HepG2 (cell line): ENCODE data around the gene SEMA4C. TPM values are rescaled to one million over a fixed set of nuclear protein-coding genes. Genes with fewer than 3 reads are reported as not detected.

ENCODE experiments used
- ATAC-seq: fragments of 200-7000 bp; cut with Tn5 transposase; 3 replicates; pipeline ENCODE4 v1.9.1; 2020; ENCODE audit warnings: mild to moderate bottlenecking, moderate library complexity
- BruUV-seq: library from RNA; stranded (reverse); fragments of 400-500 nt; replicated peaks from 2 replicates; lab custom pipeline; 2021; lab: Mats Ljungman, UMichigan
- CTCF ChIA-PET: fragments of 300-600 bp; formaldehyde crosslinking; extraction: SDS; loops from one replicate; lab custom pipeline; 2021; ENCODE audit warnings: low total read pairs, inconsistent platforms, low intra/inter-chr PET ratio; lab: Yijun Ruan, JAX
- POLR2A ChIA-PET: fragments of 350-600 bp; sonication (Branson Sonifier 250); formaldehyde crosslinking; loops from one replicate; lab custom pipeline; 2020; ENCODE audit warnings: antibody characterized with exemption, inconsistent platforms; lab: Yijun Ruan, JAX
- DNase-seq: peaks from one replicate; pipeline ENCODE4 v3.0.0-alpha.2; 2015; ENCODE audit warnings: low spot score
- FAIRE-seq: peaks from 3 replicates; lab custom pipeline; 2011; peaks lifted over from hg19 to GRCh38; lab: Jason Lieb, UNC
- H2AFZ ChIP-seq: one replicate; pipeline ENCODE4 v1.6.1; 2011; ENCODE audit warnings: low read length, inconsistent platforms
- H3K27ac ChIP-seq: fragments of 300-600 bp; 3 replicates; pipeline ENCODE4 v1.8.0; 2011; ENCODE audit warnings: mixed run types, mild to moderate bottlenecking, mixed read lengths, low read length, inconsistent platforms; ENCODE audit not compliant: insufficient read depth; ENCODE audit errors: extremely low read length
- H3K27me3 ChIP-seq, 2 experiments: fragments of 200-600 bp in 1 of 2; 2 replicates in 1 of 2; 3 replicates in 1 of 2; pipeline versions ENCODE4 v1.6.0 to v1.8.0; 2011; ENCODE audit warnings: low read length in 2 of 2, mild to moderate bottlenecking in 2 of 2, moderate library complexity in 2 of 2, inconsistent platforms in 1 of 2; ENCODE audit not compliant: insufficient read depth in 2 of 2, control insufficient read depth in 1 of 2
- H3K36me3 ChIP-seq, 2 experiments: fragments of 200-600 bp in 1 of 2; replicated peaks in 1 of 2; 2 replicates in 1 of 2; 3 replicates in 1 of 2; pipeline versions ENCODE4 v1.5.1 to v1.8.0; 2011; ENCODE audit warnings: low read length in 2 of 2, inconsistent platforms in 1 of 2; ENCODE audit not compliant: insufficient read depth in 2 of 2, control insufficient read depth in 1 of 2
- H3K4me1 ChIP-seq: 2 replicates; pipeline ENCODE4 v1.5.1; 2012; ENCODE audit warnings: low read length, inconsistent platforms; ENCODE audit not compliant: insufficient read depth
- H3K4me2 ChIP-seq: 2 replicates; pipeline ENCODE4 v1.6.0; 2011; ENCODE audit warnings: low read depth, low read length, inconsistent platforms
- H3K4me3 ChIP-seq, 3 experiments: fragments of 200-600 bp in 1 of 3; sonication (generic), shearing (Covaris generic) in 1 of 3; replicated peaks in 1 of 3; 2 replicates each; pipeline ENCODE4 v1.5.1; 2011 to 2016; ENCODE audit warnings: low read length in 3 of 3, inconsistent platforms in 2 of 3, low read depth in 2 of 3, mild to moderate bottlenecking in 2 of 3, control low read depth in 1 of 3, mixed read lengths in 1 of 3; ENCODE audit not compliant: insufficient read depth in 1 of 3
- H3K79me2 ChIP-seq: one replicate; pipeline ENCODE4 v1.6.1; 2011; ENCODE audit warnings: low read length, inconsistent platforms; ENCODE audit not compliant: insufficient read depth
- H3K9ac ChIP-seq: 2 replicates; pipeline ENCODE4 v1.6.0; 2011; ENCODE audit warnings: mild to moderate bottlenecking, low read depth, low read length, inconsistent platforms; ENCODE audit not compliant: insufficient read depth
- H3K9me3 ChIP-seq: 2 replicates; pipeline ENCODE4 v1.5.1; 2012; ENCODE audit warnings: mild to moderate bottlenecking, low read length
- H4K20me1 ChIP-seq: 2 replicates; pipeline ENCODE4 v1.6.0; 2011; ENCODE audit warnings: inconsistent platforms, mild to moderate bottlenecking, low read length, moderate library complexity; ENCODE audit not compliant: insufficient read depth
- EEA1 ChIP-seq: sonication (generic); formaldehyde crosslinking; IDR thresholded peaks from 2 replicates; pipeline ENCODE4 v1.5.1; 2020; ENCODE audit warnings: mild to moderate bottlenecking, missing genetic modification reagents, borderline replicate concordance
- KDM2A ChIP-seq: sonication (generic); formaldehyde crosslinking; IDR thresholded peaks from 2 replicates; pipeline ENCODE4 v1.4.0; 2020; ENCODE audit warnings: low read depth, missing genetic modification reagents, borderline replicate concordance
- MAZ ChIP-seq, 2 experiments: sonication (generic) in 1 of 2; formaldehyde crosslinking in 1 of 2; IDR thresholded peaks; 2 replicates each; pipeline versions ENCODE4 v1.5.0 to v1.6.1; 2012 to 2020; ENCODE audit warnings: low read depth in 2 of 2, mild to moderate bottlenecking in 2 of 2, borderline replicate concordance in 1 of 2, improper control_type of control experiment in 1 of 2, low read length in 1 of 2, missing genetic modification reagents in 1 of 2, moderate library complexity in 1 of 2
- MIXL1 ChIP-seq: IDR thresholded peaks from 2 replicates; pipeline ENCODE4 v1.6.1; 2016
- SUZ12 ChIP-seq: fragments of 150-350 bp; IDR thresholded peaks from 2 replicates; pipeline ENCODE4 v1.6.1; 2014; ENCODE audit warnings: low read depth, low read length
- ZMYM3 ChIP-seq: sonication (generic); formaldehyde crosslinking; IDR thresholded peaks from 2 replicates; pipeline ENCODE4 v1.5.1; 2020; ENCODE audit warnings: mild to moderate bottlenecking, missing genetic modification reagents
- ZNF121 ChIP-seq: sonication (generic); formaldehyde crosslinking; IDR thresholded peaks from 2 replicates; pipeline ENCODE4 v1.5.0; 2020; ENCODE audit warnings: mild to moderate bottlenecking, missing genetic modification reagents
- ZNF263 ChIP-seq: sonication (generic); formaldehyde crosslinking; IDR thresholded peaks from 2 replicates; pipeline ENCODE4 v1.4.0; 2020; ENCODE audit warnings: missing genetic modification reagents
- ZNF607 ChIP-seq: sonication (generic); formaldehyde crosslinking; IDR thresholded peaks from 2 replicates; pipeline ENCODE4 v1.5.1; 2020; ENCODE audit warnings: missing genetic modification reagents, mild to moderate bottlenecking, borderline replicate concordance
- ZNF7 ChIP-seq: IDR thresholded peaks from 2 replicates; pipeline ENCODE4 v1.6.1; 2016; ENCODE audit warnings: missing biosample characterization, missing genetic modification reagents
- WGBS: methylation state at CpG from one replicate; pipeline ENCODE4 v1.1.6; 2017; ENCODE audit warnings: low lambda C conversion rate; 5-methylcytosine and 5-hydroxymethylcytosine counted together
- in situ Hi-C: cut with HindIII; loops from 2 replicates; pipeline ENCODE4 v1.10.0; 2017; ENCODE audit warnings: low pct_unique_long_range_greater_than_20kb; ENCODE audit not compliant: extremely low pct_ligation_motif_present
- intact Hi-C: fragments of 100-400 bp; cut with micrococcal nuclease; formaldehyde crosslinking; loops from one replicate; pipeline ENCODE4 v1.10.0; 2022; ENCODE audit not compliant: unreplicated experiment
- polyA plus RNA-seq, 8 experiments: library from polyadenylated mRNA; depleted of rRNA in 3 of 8; stranded (reverse) in 7 of 8; unstranded in 1 of 8; fragments of >200 nt; fragmentation: Illumina TruSeq in 4 of 8; extraction: Trizol in 4 of 8; gene quantifications; 2 replicates each; pipeline versions ENCODE4 v1.2.1 to v1.2.3, GENCODE V29; 2011 to 2016; ENCODE audit warnings: low read depth in 4 of 8, missing spikeins in 1 of 8, mixed read lengths in 1 of 8; ENCODE audit not compliant: insufficient read depth in 1 of 8
- total RNA-seq, 5 experiments: library from RNA; depleted of rRNA; stranded (reverse); fragments of >200 nt; fragmentation: Illumina TruSeq; extraction: Trizol; gene quantifications; 2 replicates each; pipeline ENCODE4 v1.2.3, GENCODE V29; 2016; ENCODE audit warnings: low read depth in 1 of 5
- TF ChIP-seq, protein P1 (sequence below): sonication (generic); formaldehyde crosslinking; IDR thresholded peaks from 2 replicates; pipeline ENCODE4 v1.5.0; 2020; ENCODE audit warnings: mild to moderate bottlenecking, missing genetic modification reagents
- TF ChIP-seq, protein P2 (sequence below): fragments of 450-650 bp; IDR thresholded peaks from 2 replicates; pipeline ENCODE4 v1.6.1; 2017

The SEMA4C gene
- total and polyA plus RNA-seq, 2 of the 13 experiments (the other 11 are each of a cell fraction or from before 2014, with no cell fraction given) = 25.9 to 46.6 TPM

DNA sequence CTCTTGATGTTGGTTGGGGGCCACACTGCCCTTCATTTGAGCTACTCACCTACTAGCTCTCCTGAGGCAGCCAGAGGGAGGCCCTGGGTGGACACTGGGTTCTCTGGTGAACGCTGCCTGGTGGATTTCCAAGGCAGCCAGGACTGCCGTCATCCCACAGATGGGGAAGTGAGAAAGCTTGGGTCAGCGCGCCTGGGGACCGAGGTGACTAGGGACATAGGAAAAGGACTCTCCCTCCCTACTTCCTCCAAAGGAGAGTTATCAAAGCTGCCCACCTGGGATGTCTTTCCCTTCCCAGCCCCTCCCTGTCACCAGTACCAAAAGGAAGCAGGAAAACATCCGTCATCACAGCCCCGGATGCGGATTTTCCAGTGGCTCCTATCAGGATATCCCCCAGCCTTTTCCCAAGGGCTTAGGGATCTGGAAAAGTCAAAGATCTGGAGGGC is 3.8 kb upstream of the SEMA4C start:
- intact Hi-C loops (no loop called here), in situ Hi-C loops (no loop called here)
- Histone ChIP-seq H3K79me2 (no peaks in the 10 kb centered on the region), H3K4me1 (peaks cover 18% of the 10 kb centered on the region), H3K4me2 (no peak overlapping the region), H3K9me3 (no peaks in the 10 kb centered on the region), H3K27me3 (peaks cover 28 to 70% of the 10 kb centered on the region in 2 experiments), H3K27ac (no peak overlapping the region), H4K20me1 (no peaks in the 10 kb centered on the region), H3K4me3 (no peak overlapping the region), H2AFZ (no peak overlapping the region), H3K36me3 (no peaks in the 10 kb centered on the region), H3K9ac (no peak overlapping the region)
- no TSS peak for BruUV-seq
- TF ChIP-seq MIXL1 (CRISPR knock-in tag) = no peak
- ChIA-PET CTCF (no interaction called here), POLR2A (interaction anchor here (1.2 to 3.1 kb wide), 2 partner anchors 11 to 16 kb away, joined by 3 to 17 read pairs; partner anchors contain the start of gene ANKRD39)
- FAIRE-seq = no peak
- no peak for ATAC-seq
- no peak for DNase-seq
- 61% methylated on average over 8 of the region's 8 CpGs for WGBS

DNA sequence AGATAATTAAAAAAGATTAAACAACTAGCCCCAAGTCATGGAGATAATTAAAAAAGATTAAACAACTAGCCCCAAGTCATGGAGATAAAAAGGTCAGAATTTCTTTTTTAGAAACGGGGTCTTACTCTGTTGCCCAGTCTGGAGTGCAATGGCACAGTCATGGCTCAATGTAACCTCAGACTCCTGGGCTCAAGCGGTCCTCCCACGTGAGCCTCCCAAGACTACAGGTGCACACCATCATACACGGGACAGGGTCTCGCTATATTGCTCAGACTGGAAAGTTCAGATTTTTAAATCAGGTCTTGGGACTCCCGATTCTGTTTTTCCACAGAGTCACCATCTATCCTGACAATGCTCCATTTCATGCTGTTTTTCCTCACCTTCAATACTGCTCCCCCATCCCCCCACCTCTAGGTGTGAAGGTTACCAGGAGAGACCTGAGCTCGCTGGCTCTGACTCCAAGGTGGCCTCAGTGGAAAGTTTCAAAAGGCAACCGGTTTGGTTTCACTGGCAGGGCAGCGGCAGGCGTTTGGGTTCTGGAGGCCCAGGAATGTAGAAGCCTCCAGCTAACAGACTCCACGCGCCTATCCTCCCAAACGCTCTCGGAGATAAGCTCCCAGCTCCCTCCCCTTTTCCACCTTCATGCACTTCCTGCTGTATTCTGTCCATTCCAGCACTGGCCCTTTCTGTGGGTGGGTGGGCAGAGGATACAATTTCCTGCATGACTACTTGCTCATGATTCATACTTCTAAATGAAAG is 2.9 kb upstream of the SEMA4C start:
- H2AFZ ChIP-seq = no peak overlapping the region
- in situ Hi-C loops (no loop called here), intact Hi-C loops (no loop called here)
- H3K4me1 ChIP-seq = peaks cover 18% of the 10 kb centered on the region
- no TSS peak for BruUV-seq
- no peak for FAIRE-seq
- no peak overlapping the region for H3K4me3 ChIP-seq
- DNase-seq = no peak
- no peak overlapping the region for H3K27ac ChIP-seq
- ChIA-PET CTCF (no interaction called here), POLR2A (interaction anchor here (0.7 to 3.1 kb wide), 3 partner anchors 11 to 93 kb away, joined by 3 to 17 read pairs (median 3); partner anchors contain the start of gene ANKRD39)
- H4K20me1 ChIP-seq = no peaks in the 10 kb centered on the region
- WGBS = 29% methylated on average over 14 of the region's 14 CpGs
- no peak overlapping the region for H3K9ac ChIP-seq
- H3K27me3 ChIP-seq = peaks cover 20 to 61% of the 10 kb centered on the region in 2 experiments
- H3K79me2 ChIP-seq = peaks cover 7% of the 10 kb centered on the region
- no peak for ATAC-seq
- no peaks in the 10 kb centered on the region for H3K36me3 ChIP-seq
- no peaks in the 10 kb centered on the region for H3K9me3 ChIP-seq
- H3K4me2 ChIP-seq = peak overlapping the region; percentile 1; the same call in 1 of the 2 replicates
- TF ChIP-seq EEA1 (CRISPR knock-in tag) (no peak), ZNF607 (no peak), ZNF7 (CRISPR knock-in tag) (peak; percentile 55), KDM2A (CRISPR knock-in tag) (0 out of 2 replicates have a peak, but pooled peaks have one; percentile 12), ZNF121 (CRISPR knock-in tag) (peak; percentile 86), MAZ (IDR thresholded peaks at IDR 0.05; ENCODE audit: borderline replicate concordance, low read depth, low read length) (no peak), MAZ (CRISPR knock-in tag; IDR thresholded peaks at IDR 0.05; ENCODE audit: low read depth) (no peak), SUZ12 (no peak), ZNF263 (CRISPR knock-in tag) (peak; percentile 29; the same call in 1 of the 2 replicates), ZMYM3 (CRISPR knock-in tag) (0 out of 2 replicates have a peak, but pooled peaks have one; percentile 19)
- TF ChIP-seq, protein P1, sequence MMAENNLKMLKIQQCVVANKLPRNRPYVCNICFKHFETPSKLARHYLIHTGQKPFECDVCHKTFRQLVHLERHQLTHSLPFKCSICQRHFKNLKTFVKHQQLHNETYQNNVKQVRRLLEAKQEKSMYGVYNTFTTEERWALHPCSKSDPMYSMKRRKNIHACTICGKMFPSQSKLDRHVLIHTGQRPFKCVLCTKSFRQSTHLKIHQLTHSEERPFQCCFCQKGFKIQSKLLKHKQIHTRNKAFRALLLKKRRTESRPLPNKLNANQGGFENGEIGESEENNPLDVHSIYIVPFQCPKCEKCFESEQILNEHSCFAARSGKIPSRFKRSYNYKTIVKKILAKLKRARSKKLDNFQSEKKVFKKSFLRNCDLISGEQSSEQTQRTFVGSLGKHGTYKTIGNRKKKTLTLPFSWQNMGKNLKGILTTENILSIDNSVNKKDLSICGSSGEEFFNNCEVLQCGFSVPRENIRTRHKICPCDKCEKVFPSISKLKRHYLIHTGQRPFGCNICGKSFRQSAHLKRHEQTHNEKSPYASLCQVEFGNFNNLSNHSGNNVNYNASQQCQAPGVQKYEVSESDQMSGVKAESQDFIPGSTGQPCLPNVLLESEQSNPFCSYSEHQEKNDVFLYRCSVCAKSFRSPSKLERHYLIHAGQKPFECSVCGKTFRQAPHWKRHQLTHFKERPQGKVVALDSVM (CRISPR knock-in tag) = peak; percentile 80
- TF ChIP-seq, protein P2, sequence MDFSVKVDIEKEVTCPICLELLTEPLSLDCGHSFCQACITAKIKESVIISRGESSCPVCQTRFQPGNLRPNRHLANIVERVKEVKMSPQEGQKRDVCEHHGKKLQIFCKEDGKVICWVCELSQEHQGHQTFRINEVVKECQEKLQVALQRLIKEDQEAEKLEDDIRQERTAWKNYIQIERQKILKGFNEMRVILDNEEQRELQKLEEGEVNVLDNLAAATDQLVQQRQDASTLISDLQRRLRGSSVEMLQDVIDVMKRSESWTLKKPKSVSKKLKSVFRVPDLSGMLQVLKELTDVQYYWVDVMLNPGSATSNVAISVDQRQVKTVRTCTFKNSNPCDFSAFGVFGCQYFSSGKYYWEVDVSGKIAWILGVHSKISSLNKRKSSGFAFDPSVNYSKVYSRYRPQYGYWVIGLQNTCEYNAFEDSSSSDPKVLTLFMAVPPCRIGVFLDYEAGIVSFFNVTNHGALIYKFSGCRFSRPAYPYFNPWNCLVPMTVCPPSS = no peak
